H9 (cell line): Measurements from ENCODE around the gene TIAM2. TPM values are rescaled to one million over a fixed set of nuclear protein-coding genes. Genes with fewer than 3 reads are reported as not detected.

ENCODE experiments used
- DNase-seq: peaks from one replicate; pipeline ENCODE4 v3.0.0-alpha.2; 2017
- H2AFZ ChIP-seq: one replicate; pipeline ENCODE4 v1.6.1; 2013; ENCODE audit warnings: mild to moderate bottlenecking, low read length, control low read depth, moderate library complexity
- H2AK5ac ChIP-seq: 2 replicates; pipeline ENCODE4 v1.6.1; 2013; ENCODE audit warnings: low read length, control low read depth, mixed read lengths; ENCODE audit not compliant: insufficient read length
- H2BK120ac ChIP-seq: one replicate; pipeline ENCODE4 v1.6.1; 2013; ENCODE audit warnings: low read depth, mild to moderate bottlenecking, low read length, control low read depth, inconsistent platforms; ENCODE audit not compliant: poor library complexity, severe bottlenecking
- H2BK12ac ChIP-seq: 2 replicates; pipeline ENCODE4 v1.6.1; 2013; ENCODE audit warnings: low read length, control low read depth, mixed read lengths, low read depth; ENCODE audit not compliant: insufficient read length
- H2BK15ac ChIP-seq: 2 replicates; pipeline ENCODE4 v1.6.1; 2013; ENCODE audit warnings: low read depth, low read length, control low read depth
- H2BK20ac ChIP-seq: one replicate; pipeline ENCODE4 v1.6.1; 2013; ENCODE audit warnings: low read depth, mild to moderate bottlenecking, low read length, control low read depth, inconsistent platforms; ENCODE audit not compliant: poor library complexity, severe bottlenecking
- H2BK5ac ChIP-seq: 2 replicates; pipeline ENCODE4 v1.6.1; 2013; ENCODE audit warnings: low read length, control low read depth, mixed read lengths; ENCODE audit not compliant: insufficient read length
- H3K14ac ChIP-seq: 2 replicates; pipeline ENCODE4 v1.6.1; 2013; ENCODE audit warnings: low read length, control low read depth; ENCODE audit not compliant: insufficient read depth
- H3K18ac ChIP-seq: 2 replicates; pipeline ENCODE4 v1.6.1; 2013; ENCODE audit warnings: low read depth, mild to moderate bottlenecking, mixed read lengths, low read length, control low read depth; ENCODE audit not compliant: insufficient read length
- H3K23ac ChIP-seq: 2 replicates; pipeline ENCODE4 v1.6.1; 2013; ENCODE audit warnings: low read length, control low read depth, mixed read lengths, low read depth; ENCODE audit not compliant: insufficient read length
- H3K23me2 ChIP-seq: 2 replicates; pipeline ENCODE4 v1.6.1; 2013; ENCODE audit warnings: low read depth, mild to moderate bottlenecking, mixed read lengths, low read length, control low read depth; ENCODE audit not compliant: insufficient read length, poor library complexity, severe bottlenecking
- H3K27ac ChIP-seq: 2 replicates; pipeline ENCODE4 v1.5.1; 2013; ENCODE audit warnings: low read length, control low read depth, mixed read lengths, low read depth; ENCODE audit not compliant: insufficient read length
- H3K27me3 ChIP-seq: 2 replicates; pipeline ENCODE4 v1.6.1; 2013; ENCODE audit warnings: low read length, control low read depth, inconsistent platforms; ENCODE audit not compliant: insufficient read depth
- H3K4ac ChIP-seq: 2 replicates; pipeline ENCODE4 v1.6.1; 2013; ENCODE audit warnings: low read depth, mild to moderate bottlenecking, control low read depth, inconsistent platforms, low read length, moderate library complexity
- H3K4me1 ChIP-seq: 2 replicates; pipeline ENCODE4 v1.6.1; 2013; ENCODE audit warnings: low read length, control low read depth, inconsistent platforms; ENCODE audit not compliant: insufficient read depth
- H3K4me2 ChIP-seq: 2 replicates; pipeline ENCODE4 v1.6.1; 2013; ENCODE audit warnings: low read length, control low read depth, mixed read lengths; ENCODE audit not compliant: insufficient read length, insufficient read depth
- H3K56ac ChIP-seq: 2 replicates; pipeline ENCODE4 v1.6.1; 2013; ENCODE audit warnings: low read depth, mild to moderate bottlenecking, mixed read lengths, low read length, control low read depth; ENCODE audit not compliant: insufficient read length
- H3K79me1 ChIP-seq: 2 replicates; pipeline ENCODE4 v1.6.1; 2013; ENCODE audit warnings: low read depth, mild to moderate bottlenecking, moderate library complexity, low read length, control low read depth, inconsistent platforms; ENCODE audit not compliant: insufficient read depth, poor library complexity, severe bottlenecking
- H3K79me2 ChIP-seq: 2 replicates; pipeline ENCODE4 v1.6.1; 2013; ENCODE audit warnings: low read length, control low read depth, inconsistent platforms; ENCODE audit not compliant: insufficient read depth
- H3K9ac ChIP-seq: 2 replicates; pipeline ENCODE4 v1.6.1; 2013; ENCODE audit warnings: low read length, control low read depth, mixed read lengths; ENCODE audit not compliant: insufficient read length; ENCODE audit errors: extremely low read depth
- H3K9me3 ChIP-seq: one replicate; pipeline ENCODE4 v1.6.1; 2013; ENCODE audit warnings: low read depth, low read length, inconsistent platforms; ENCODE audit not compliant: control insufficient read depth
- H3T11ph ChIP-seq: one replicate; pipeline ENCODE4 v1.6.1; 2013; ENCODE audit warnings: mild to moderate bottlenecking, low read length, control low read depth, inconsistent platforms
- H4K20me1 ChIP-seq: one replicate; pipeline ENCODE4 v1.6.1; 2013; ENCODE audit not compliant: control insufficient read depth, insufficient read length, insufficient read depth
- H4K5ac ChIP-seq: 2 replicates; pipeline ENCODE4 v1.6.1; 2013; ENCODE audit warnings: low read depth, mild to moderate bottlenecking, mixed read lengths, low read length, control low read depth; ENCODE audit not compliant: insufficient read length
- H4K8ac ChIP-seq: replicated peaks from 2 replicates; pipeline ENCODE4 v1.6.1; 2013; ENCODE audit warnings: low read length, control low read depth, mixed read lengths, low read depth; ENCODE audit not compliant: insufficient read length
- H4K91ac ChIP-seq: 2 replicates; pipeline ENCODE4 v1.6.1; 2013; ENCODE audit warnings: low read depth, mild to moderate bottlenecking, moderate library complexity, mixed read lengths, low read length, control low read depth; ENCODE audit not compliant: insufficient read length
- H3K27ac Mint-ChIP-seq, 3 experiments: 2 replicates in 2 of 3; 3 replicates in 1 of 3; pipeline ENCODE4 v1.8.0; 2020 to 2021; ENCODE audit warnings: mixed read lengths in 3 of 3, mild to moderate bottlenecking in 1 of 3, moderate library complexity in 1 of 3
- H3K27me3 Mint-ChIP-seq: 2 replicates; pipeline ENCODE4 v1.8.0; 2021; ENCODE audit warnings: low read depth, mild to moderate bottlenecking, moderate library complexity, mixed read lengths
- H3K36me3 Mint-ChIP-seq, 3 experiments: 2 replicates in 2 of 3; 3 replicates in 1 of 3; pipeline ENCODE4 v1.8.0; 2020 to 2021; ENCODE audit warnings: low read depth in 3 of 3, mixed read lengths in 3 of 3; ENCODE audit not compliant: insufficient read depth in 1 of 3
- H3K4me1 Mint-ChIP-seq, 2 experiments: 2 replicates each; pipeline ENCODE4 v1.8.0; 2020; ENCODE audit warnings: mixed read lengths in 2 of 2
- H3K4me3 Mint-ChIP-seq, 2 experiments: 2 replicates in 1 of 2; 3 replicates in 1 of 2; pipeline ENCODE4 v1.8.0; 2020 to 2021; ENCODE audit warnings: mild to moderate bottlenecking in 2 of 2, mixed read lengths in 2 of 2, moderate library complexity in 1 of 2
- H3K9me3 Mint-ChIP-seq, 2 experiments: 2 replicates in 1 of 2; 3 replicates in 1 of 2; pipeline ENCODE4 v1.8.0; 2020; ENCODE audit warnings: mild to moderate bottlenecking in 2 of 2, mixed read lengths in 2 of 2, moderate library complexity in 1 of 2
- WGBS: extraction: QIAGEN DNeasy Blood & Tissue Kit; methylation state at CpG from one replicate; pipeline ENCODE4 v1.1.7; 2013; ENCODE audit warnings: missing lambda C conversion rate, low lambda C conversion rate, mixed read lengths; ENCODE audit not compliant: insufficient read length; ENCODE audit errors: extremely low coverage; 5-methylcytosine and 5-hydroxymethylcytosine counted together
- total RNA-seq: library from RNA; stranded (reverse); gene quantifications from 2 replicates; pipeline ENCODE4 v1.2.1, GENCODE V29; 2021
- TF ChIP-seq, protein P1 (sequence below): fragments of 200-600 bp; sonication (generic); conservative IDR thresholded peaks from 3 replicates; pipeline ENCODE4 v1.8.0; 2021; ENCODE audit warnings: antibody characterized with exemption, mild to moderate bottlenecking

Gene TIAM2
- total RNA-seq, 1 experiment from 2014 or later: 6.3 TPM

DNA sequence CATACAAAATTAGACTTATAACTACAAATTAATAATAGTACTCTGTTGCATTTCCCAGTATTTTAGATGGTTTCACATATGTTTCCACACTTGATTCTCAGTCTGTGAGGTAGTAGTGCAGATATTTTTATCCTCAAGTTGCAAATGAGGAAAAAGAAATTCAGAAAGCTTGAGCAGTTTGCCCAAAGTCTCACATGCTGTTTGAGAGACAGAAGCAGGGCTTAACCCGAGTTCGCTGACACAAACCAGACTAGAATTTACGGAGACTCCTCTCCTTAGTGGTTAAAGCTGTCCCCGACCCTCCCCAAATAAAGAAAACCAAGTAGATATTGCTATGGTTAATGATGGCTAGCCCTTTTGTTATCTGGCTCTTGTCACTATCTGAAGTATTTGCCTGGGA lies 126.2 kb downstream of the TIAM2 start:
- Histone ChIP-seq H3K27ac (peak overlapping the region; percentile 15), H2AFZ (no peak overlapping the region), H3K79me1 (no peaks in the 10 kb centered on the region), H3K27me3 (no peaks in the 10 kb centered on the region), H3K79me2 (no peaks in the 10 kb centered on the region), H3K4me2 (peak overlapping the region; percentile 42), H2BK5ac (no peak overlapping the region), H3K18ac (peak overlapping the region; percentile 76), H3T11ph (no peak overlapping the region), H3K56ac (no peak overlapping the region), H2BK20ac (no peak overlapping the region), H2BK15ac (no peak overlapping the region), H4K20me1 (no peaks in the 10 kb centered on the region), H4K8ac (no peak overlapping the region), H4K91ac (peak overlapping the region; percentile 61), H3K14ac (peak overlapping the region; percentile 75; the same call in 1 of the 2 replicates), H4K5ac (no peak overlapping the region), H3K23ac (no peak overlapping the region), H3K4ac (no peak overlapping the region), H3K23me2 (no peaks in the 10 kb centered on the region), H2BK12ac (peak overlapping the region; percentile 80), H3K9me3 (no peaks in the 10 kb centered on the region), H3K9ac (no peak overlapping the region), H2AK5ac (no peak overlapping the region), H3K4me1 (peaks cover 17% of the 10 kb centered on the region), H2BK120ac (no peak overlapping the region)
- WGBS: no CpG with 5 or more reads among the region's 4 CpGs
- H3K9me3 Mint-ChIP-seq: peaks cover 0 to 5% of the 10 kb centered on the region in 2 experiments; a peak in 2 of 5 replicates
- H3K4me3 Mint-ChIP-seq: peak overlapping the region; percentile 37 to 61; a peak in 4 of 5 replicates
- DNase-seq: no peak
- H3K36me3 Mint-ChIP-seq: peaks cover 0 to 4% (median 0%) of the 10 kb centered on the region in 3 experiments; a peak in 4 of 7 replicates
- peaks cover 1% of the 10 kb centered on the region; the same call in 1 of the 2 replicates for H3K27me3 Mint-ChIP-seq
- peaks cover 42 to 56% of the 10 kb centered on the region in 2 experiments for H3K4me1 Mint-ChIP-seq
- peak overlapping the region; percentile 93 to 95 (median 95); a peak in 6 of 7 replicates for H3K27ac Mint-ChIP-seq
- TF ChIP-seq, protein P1, sequence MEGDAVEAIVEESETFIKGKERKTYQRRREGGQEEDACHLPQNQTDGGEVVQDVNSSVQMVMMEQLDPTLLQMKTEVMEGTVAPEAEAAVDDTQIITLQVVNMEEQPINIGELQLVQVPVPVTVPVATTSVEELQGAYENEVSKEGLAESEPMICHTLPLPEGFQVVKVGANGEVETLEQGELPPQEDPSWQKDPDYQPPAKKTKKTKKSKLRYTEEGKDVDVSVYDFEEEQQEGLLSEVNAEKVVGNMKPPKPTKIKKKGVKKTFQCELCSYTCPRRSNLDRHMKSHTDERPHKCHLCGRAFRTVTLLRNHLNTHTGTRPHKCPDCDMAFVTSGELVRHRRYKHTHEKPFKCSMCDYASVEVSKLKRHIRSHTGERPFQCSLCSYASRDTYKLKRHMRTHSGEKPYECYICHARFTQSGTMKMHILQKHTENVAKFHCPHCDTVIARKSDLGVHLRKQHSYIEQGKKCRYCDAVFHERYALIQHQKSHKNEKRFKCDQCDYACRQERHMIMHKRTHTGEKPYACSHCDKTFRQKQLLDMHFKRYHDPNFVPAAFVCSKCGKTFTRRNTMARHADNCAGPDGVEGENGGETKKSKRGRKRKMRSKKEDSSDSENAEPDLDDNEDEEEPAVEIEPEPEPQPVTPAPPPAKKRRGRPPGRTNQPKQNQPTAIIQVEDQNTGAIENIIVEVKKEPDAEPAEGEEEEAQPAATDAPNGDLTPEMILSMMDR: no peak
